HG02759 (cell line): ENCODE data around the gene MXD1.

Experiments used
- ATAC-seq: cut with Tn5 transposase; IDR thresholded peaks from one replicate; pipeline ENCODE4 v1.9.1; 2021; ENCODE audit warnings: mild to moderate bottlenecking, moderate library complexity; ENCODE audit not compliant: unreplicated experiment

Gene MXD1

DNA sequence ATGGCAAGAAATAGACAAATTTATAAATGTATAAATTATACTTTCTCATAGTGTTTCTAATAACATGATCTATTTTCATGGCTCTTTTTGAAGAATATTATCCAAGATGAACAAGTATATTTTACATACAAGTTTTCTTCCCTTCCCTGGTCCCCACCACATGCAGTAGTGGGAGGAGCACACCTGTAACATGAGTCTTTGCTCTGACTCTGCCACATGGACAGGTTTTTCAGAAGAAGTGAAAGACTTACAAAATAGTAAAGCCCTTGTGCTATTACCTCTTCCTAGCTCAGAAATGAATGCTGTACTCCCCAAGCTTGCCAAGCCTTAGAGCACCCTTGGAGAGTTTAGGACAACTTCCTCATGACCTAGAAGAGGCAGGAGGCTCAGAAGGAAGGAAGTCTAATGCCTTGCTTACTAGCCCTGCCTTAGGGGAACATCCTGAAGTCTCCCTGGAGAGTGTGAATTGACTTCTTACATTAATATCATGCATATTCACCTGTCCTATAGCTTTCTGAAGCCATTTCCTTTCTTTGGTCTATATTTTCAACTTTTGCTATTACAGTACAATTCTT is 18.4 kb downstream of the MXD1 start:
- ATAC-seq, result no peak

DNA sequence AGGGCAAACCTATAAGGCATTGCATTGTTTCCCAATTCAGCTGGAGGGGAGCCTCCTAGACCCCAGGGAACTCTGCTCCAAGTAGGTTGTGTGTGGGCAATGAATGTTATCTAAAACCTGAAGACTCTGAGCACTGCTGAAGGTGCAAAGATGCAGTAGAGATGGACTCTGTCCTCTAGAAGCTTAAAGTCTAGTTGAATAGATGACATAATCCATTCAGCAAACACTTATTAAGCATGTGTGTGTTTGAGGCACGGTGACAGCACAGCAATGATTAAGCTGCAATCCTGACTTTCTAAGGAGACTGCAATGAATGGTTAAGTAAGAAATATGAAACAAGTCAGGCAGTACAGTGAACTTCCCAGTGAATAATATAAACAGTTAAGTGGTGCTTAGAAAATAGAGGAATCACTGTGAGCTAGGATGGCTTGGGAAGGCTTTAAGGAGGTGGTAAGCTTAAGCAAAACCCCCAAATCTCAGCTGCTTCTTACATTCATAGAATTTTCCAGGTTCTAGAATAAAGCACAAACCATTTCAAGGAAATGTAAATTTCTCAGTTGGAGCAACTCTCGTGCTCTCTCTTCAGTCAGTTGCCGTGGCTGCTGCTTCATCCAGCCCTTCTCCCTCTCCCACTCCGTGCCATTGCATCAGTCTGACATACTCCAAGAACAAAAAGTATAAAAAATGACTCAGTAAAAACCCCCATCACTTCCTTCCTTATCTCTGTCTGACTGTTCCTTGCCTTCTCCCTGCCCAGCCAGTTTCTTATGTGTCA is 19.1 kb downstream of the MXD1 start:
- no peak for ATAC-seq

DNA sequence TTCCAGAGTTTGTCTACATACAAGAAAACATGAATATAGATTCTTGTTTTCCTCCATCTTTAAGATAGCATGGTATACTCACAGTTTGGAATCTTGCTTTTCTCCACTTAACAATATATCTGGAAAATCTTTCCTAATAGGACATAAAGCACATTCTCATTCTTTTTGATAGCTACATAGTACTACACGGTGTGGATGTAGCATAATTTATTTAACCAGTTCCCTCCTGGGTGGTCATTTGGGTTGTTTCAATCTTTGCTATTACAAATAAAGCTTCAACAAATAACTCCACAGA is 19.7 kb downstream of the MXD1 start:
- no peak for ATAC-seq

DNA sequence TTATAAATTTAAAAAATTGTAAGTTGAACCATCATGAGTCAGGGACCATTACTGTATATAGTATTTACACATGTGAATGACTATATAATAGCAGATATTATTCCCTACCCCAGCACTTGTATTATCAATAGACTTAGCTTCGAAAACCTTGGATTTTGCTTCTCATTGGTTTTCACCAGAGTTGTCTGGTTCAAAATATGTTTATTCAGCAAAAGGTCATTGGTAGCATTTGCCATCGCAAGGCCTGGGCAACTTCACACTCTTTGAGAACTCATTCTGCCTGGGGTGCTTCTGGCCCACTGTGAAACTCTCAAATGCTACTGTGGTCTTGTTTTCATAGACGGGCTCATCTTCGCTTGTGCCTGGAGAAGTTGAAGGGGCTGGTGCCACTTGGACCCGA is 20.1 kb downstream of the MXD1 start:
- no peak for ATAC-seq

DNA sequence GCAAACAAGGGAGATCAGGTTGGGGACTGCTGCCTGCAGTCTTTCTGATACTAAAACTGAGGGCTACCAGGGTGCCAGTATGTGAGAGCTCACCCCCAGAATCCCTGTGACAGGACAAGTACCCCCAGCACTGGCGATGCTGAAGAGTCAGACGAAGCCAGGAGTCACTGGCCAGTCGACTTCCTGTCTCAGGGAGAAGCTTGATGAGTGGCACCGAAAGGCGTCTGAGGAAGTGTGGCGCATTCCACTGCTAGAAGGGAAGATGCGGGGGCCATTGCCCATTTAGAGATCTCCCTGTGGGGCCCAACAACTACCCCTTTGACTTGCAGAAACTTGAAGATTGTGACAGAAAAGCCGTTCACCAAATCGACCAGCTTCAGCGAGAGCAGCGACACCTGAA is 22.0 kb downstream of the MXD1 start:
- ATAC-seq, result no peak

DNA sequence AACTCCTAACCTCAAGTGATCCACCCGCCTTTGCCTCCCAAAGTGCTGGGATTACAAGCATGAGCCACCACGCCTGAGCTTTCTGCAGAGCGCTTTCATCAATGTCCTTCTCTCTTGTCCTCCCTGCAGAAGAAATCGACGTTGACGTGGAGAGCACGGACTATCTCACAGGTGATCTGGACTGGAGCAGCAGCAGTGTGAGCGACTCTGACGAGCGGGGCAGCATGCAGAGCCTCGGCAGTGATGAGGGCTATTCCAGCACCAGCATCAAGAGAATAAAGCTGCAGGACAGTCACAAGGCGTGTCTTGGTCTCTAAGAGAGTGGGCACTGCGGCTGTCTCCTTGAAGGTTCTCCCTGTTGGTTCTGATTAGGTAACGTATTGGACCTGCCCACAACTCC is 23.1 kb downstream of the MXD1 start:
- ATAC-seq, result no peak

DNA sequence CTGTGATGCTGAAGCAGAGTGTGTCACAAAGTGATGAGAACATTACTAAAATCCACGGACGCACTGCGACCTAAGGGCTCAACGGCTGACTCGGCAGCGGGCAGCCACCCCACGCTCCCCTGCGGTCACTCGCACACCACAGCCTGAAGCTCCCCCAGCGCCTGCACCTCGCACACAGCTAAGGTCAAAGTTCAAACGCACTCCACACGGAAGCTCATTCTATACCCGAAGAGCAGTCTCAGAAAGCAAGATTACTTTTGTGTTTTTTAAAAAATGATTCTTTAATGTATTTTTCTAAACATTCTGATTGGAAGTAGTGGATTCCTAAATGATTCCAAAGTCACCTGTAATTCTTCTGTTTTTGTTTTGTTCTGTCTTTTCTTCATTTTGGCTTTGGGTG is 24.8 kb downstream of the MXD1 start:
- no peak for ATAC-seq

DNA sequence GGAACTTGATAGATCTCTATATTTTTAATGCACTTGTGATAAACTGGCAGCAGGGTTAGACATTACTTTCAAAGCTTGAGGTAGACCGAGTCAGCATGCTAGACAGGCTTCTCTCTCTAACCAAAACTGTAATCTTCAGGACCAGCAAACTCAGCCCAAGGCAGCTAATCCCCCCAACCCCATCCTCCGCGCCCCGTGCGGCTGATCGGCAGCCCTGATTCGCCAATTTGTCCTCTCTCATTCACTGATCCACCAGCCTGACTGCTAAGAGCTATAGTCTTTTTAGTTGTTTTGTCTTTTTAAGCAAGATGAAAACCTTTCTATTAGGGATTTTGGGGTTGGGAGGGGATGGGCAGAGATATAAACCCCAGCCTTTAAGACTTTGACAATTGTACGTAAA is 25.8 kb downstream of the MXD1 start:
- ATAC-seq, result no peak

DNA sequence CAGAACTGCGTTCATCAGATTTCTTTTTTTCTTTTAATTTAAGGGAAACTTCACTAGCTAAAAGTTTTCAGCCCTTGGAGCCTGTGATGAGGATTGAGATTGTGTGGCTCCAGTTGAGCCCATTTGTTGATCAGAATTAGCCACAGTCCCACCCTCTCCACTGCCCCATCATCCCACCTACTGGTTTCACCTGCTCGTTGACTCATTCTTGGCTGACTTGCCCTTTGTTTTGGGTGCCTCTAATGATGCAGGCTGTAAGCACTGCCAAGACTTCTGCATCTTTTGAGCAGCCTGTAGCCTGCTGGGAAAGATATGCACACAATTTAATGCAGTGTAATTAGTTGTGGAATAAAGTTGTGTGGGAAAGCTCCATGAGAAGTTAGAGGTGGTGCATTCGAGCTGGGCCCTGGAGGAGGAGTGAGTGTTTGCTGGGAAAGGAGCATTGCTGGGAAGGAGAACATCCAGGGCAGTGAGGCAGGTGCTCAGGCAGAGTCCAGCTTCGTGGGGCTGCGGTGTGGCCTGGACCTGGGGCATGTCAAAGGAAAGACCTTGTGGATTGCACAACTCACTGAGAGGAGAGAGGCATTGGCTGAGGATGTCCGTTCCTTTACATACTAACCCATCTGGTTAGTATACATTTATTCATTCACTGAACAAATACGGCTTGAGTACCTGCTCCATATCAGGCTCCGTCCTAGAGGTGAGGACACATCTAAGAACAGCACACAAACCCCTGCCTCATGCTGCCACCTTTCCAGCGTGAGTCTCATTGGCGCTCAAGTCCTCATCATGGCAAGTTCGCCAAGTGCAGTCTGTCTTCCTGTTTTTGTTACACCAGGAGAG is 28.3 kb downstream of the MXD1 start:
- ATAC-seq, result no peak

DNA sequence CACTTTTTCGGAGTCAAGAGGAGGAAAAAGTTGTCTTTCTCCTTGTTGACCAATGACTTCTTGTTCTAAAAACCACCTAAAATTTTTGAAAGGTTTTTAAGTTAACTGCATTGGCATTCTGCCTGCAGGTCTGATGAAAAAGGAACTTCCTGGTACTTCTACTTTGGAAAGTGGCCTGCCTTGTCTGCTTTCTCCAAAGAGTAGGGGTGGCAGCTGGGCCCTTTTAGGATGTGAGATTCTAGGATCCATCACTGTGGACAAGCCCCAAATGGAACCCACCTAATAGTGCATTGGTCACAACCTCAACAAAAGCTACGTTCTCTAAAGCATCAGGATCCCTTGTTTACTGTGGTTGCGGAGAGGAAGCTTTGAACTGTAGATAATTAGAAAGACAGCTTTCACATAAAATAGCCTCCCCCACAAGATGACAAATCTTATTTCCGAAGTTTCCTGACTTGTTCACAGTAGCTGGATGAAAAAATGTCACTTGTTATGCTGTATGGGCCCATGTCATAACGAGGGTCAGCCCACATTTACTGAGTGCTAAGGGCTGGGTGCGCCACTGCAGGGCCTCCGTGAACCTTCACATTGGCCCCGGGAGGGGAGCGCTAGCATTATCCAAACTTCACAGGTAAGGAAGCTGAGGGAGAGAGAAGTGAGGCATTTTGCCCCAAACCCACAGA is 29.1 kb downstream of the MXD1 start:
- no peak for ATAC-seq

DNA sequence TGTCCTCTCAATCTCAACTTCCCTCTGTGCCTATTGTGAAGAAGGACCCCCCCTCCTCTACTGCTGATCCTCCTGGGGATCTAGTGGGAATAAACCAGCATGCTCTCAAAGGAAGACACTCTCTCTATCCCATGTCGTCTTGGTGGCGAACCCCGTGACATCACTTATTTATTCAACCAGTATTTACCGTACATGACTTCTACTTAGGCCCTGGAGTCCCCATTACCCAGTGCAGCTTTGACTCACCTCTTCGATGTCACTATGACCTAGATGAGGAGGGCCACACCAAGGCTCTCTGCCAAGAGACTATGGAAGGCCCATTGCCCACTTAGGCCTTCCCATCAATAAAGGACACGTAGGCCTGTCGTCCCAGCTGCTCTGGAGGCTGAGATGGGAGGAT is 29.8 kb downstream of the MXD1 start:
- ATAC-seq, result no peak

DNA sequence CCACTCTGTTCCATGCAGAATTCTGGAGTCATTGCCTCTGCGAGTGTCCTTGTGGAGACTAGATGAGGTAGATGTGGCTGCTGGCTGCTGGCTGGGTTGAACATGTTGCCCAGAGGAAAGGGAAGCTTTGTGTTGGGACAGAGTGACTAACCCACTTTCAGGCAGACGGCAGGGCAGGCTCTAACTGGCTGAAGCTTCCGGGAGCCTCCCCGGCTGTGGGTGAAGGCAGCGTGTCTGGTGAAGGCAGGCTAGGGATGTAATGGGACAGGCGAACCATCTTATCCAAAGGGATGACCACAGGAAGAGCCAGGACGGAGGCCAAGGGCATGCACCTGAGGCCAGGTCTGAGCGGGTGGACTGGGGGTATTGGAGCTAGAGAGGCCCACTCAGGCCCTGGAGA is 30.5 kb downstream of the MXD1 start:
- no peak for ATAC-seq

DNA sequence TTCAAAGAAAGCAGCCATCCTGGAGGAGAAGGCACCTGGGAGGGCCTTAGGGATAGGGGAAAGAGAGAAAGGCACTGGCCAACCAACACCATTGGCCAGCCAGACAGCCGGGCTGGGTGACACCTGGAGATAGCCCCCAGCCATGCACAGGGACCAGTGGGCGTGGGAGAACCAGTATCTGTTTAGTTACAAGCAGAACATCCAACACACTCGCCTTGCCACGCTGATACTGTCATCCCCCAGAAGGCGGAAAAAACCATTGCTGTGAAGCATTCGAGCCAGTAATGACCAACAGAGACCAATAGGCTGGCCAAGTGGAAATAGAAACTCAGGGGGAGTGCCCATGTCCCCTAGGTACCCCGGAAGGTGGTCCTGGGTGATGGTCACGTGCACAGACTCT is 31.0 kb downstream of the MXD1 start:
- ATAC-seq, result no peak

DNA sequence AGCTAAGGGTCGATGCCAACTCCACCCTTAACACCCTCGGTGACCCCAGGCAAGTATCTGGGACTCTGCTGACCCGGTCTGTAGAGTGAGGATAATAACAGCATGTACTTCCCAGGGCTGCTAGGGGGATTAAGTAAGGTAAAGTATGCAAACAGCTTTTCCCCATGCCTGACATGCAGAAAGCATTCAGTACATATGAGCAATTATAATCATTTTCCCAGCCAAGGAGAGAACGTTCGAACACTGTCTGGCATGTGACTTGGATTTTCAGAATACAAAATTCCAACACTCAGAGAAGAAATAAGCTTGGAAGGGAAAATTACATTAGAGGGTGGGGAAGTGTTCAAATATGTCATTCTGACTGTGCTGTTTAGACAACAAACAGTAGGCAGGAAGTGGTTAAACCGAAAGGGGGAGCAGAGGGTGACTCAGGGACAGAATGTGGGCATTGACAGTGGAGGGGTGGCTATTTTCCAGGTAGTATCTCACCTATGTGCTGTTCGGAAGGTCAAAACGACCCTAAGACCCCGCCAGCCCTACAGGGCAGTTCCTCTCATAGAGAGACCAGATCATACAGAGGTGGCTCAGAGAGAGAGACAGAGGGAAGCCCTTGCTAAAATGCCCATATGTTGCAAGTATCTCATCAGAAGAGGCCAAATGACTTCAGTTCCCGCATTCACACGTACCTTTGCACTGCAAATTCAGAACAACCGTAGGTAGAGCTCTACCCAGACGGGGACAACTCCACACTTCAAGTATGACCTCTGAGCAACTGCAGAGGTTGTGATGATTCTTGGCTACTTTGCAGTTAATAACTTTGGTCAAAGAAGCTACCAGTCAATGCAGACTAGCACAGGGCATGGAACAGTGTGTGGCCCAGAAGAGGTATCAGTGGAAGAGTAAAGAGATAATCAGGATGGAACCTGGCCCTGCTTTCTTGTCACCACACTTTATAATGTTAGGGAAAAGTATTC is 31.7 kb downstream of the MXD1 start:
- ATAC-seq, result peak; percentile 77

DNA sequence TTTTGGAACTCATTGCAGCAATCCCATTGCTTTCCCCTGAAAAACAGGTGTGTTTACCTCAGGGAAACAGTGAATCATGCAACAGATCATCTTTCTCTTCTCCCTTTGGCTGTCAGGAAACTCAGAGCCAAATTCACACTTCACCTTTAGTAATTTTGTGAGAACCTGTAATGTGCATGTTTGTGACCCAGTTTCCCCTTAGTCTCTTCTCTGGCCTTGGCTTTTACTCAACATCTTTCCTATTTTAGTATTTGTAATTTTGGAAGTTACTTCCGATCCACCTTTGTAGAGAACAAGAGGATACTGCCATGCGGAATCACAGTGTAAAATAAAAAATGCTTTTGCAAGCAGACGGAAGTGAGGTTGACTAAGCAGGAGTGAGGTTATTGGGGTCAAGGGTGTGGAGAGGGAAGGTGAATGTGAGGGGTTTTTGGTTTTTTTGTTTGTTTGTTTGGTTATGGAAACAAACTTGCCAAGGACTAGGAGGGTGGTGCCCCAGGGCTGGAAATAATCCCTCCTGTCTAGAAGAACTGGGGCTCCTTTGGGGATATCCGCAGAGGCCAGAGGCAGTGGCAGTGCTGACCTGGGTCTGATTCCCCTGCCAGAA is 32.5 kb downstream of the MXD1 start:
- ATAC-seq, result no peak

DNA sequence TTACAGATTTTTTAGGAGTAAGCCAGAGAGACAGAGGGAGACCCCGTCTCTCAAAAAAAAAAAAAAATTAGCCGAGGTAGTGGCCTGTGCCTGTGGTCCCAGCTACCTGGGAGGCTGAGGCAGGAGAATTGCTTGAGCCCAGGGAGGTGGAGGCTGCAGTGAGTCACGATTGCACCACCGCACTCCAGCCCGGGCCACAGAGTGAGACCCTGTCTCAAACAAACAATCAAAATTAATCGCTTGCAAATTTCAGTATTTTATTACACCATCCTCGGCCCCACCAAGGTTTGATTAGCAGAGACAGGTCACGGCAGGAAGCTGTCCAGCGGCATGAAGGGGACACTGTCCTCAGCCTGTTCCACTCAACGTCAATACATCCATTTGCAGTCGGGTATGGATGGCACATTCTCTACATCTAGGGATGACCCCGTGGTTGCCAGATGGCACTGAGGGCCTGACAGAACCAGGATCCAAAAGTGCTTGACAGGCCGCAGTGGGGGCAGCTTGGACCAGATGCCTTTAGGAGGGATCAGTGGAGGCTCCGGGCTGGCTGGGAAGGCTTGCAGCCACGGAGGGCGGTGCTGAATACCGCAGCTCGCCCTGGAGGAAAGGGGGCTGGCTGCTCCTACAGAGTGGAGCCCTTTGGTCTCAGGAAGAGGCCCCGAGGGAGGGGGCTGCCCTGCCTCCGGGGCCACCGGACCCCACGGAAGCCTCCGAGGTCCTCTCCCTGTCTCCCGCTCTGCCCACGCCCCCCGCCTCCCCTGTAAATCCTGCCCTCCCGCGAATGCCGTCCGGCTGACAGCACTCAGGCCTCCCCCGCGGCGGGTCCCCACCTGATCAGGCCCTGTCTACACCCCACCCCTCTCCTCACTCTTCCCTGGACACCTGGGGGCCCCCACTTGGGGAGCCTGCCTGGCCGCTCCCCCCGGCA is 33.4 kb downstream of the MXD1 start:
- no peak for ATAC-seq

DNA sequence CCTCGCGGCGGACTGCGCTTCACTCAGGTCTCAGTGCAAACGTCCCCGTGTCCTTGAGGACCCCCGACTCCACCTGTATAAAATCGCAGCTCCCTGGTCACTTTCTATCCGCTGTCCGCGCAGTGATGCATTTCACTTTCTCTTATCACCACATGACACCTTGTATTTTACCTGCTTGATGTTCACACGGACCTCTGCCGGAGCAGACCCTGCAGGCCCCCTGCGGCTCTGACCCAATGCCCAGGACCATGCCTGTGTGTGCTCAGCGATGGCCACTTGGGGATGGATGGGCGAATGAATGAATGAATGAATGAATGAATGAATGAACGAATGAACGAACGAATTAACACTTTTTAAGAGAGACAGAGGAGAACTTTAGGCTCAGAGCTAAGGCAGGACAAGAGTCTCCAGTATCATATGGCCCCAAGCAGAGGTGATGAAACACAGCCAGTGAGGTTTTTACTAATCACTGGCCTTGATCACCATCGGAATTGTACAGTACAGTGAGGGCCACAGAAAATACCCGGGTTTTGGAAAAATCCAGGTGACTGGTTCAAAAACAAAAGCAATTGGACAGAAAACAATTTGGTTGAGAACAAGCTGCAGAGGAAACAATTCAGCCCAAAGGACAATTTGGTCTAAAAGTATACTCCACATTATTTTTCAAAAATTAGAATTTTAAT is 34.2 kb downstream of the MXD1 start:
- no peak for ATAC-seq

DNA sequence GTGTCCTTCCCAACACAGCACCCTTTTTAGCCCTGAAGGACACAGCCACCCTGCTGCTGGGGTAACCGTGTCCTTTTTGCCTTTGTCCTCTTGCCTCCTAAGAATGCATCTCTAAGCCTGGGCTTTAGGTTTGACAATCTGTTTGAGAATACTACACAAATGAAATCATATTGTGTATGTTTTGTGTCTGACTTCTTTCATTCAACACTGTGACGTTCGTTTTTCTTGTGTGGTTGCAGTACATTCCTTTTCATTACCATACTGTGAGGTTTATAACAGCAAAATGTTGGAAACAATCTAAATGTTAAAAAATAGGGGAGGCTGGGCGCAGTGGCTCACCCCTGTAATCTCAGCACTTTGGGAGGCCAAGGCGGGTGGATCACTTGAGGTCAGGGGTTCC is 35.3 kb downstream of the MXD1 start:
- no peak for ATAC-seq
